Effector CD8-positive, alpha-beta T cell (primary cell): ENCODE results near the gene SLC28A1.
A peak's percentile ranks its signal among the peaks of the same experiment; 100 is the strongest.
"Not testable (repeated sequence)": the region's sequence is repeated elsewhere in the genome, so short reads cannot be mapped to it uniquely, and the experiment has no call there.

Source experiments
- DNase-seq: peaks from one replicate; lab custom pipeline; 2025; lab: John Stamatoyannopoulos, UW

Gene SLC28A1

GRCh38 chr15:84969257-84969656, 84.8 kb downstream of the SLC28A1 start:
- DNase-seq = no peak

GRCh38 chr15:84970843-84971242, 86.4 kb downstream of the SLC28A1 start:
- no peak for DNase-seq

GRCh38 chr15:84973492-84974460, 89.3 kb downstream of the SLC28A1 start:
- DNase-seq = no peak

GRCh38 chr15:84975871-84976351, 91.4 kb downstream of the SLC28A1 start:
- no peak for DNase-seq

- no peak for DNase-seq
Measured at GRCh38 chr15:84976746-84977345, 92.4 kb downstream of the SLC28A1 start.

- DNase-seq = no peak
Measured at GRCh38 chr15:84979651-84980050, 95.2 kb downstream of the SLC28A1 start.

- DNase-seq = peak; percentile 85
Measured at GRCh38 chr15:84980196-84981053, 96.0 kb downstream of the SLC28A1 start.

- DNase-seq = peak; percentile 91
Measured at GRCh38 chr15:84981054-84981710, 96.7 kb downstream of the SLC28A1 start.

GRCh38 chr15:84981711-84982300, 97.3 kb downstream of the SLC28A1 start, which contains the start of gene PDE8A:
PDE8A (plus strand) TSS chr15:84981856; CDS start chr15:84982163, 307 bp downstream.
- DNase-seq = peak; percentile 49

GRCh38 chr15:84982301-84982920, 97.9 kb downstream of the SLC28A1 start:
- peak; percentile 39 for DNase-seq

- DNase-seq = no peak
Measured at GRCh38 chr15:84983294-84983693, 98.8 kb downstream of the SLC28A1 start.

GRCh38 chr15:84983711-84984110, 99.2 kb downstream of the SLC28A1 start:
- no peak for DNase-seq

GRCh38 chr15:84985158-84985557, 100.7 kb downstream of the SLC28A1 start:
- DNase-seq = no peak

GRCh38 chr15:84987351-84987750, 102.9 kb downstream of the SLC28A1 start:
- DNase-seq = not testable (repeated sequence)

- no peak for DNase-seq
Measured at GRCh38 chr15:84987949-84988624, 103.6 kb downstream of the SLC28A1 start.

- no peak for DNase-seq
Measured at GRCh38 chr15:84988909-84989644, 104.6 kb downstream of the SLC28A1 start.

- no peak for DNase-seq
Measured at GRCh38 chr15:84990507-84990906, 106.0 kb downstream of the SLC28A1 start.

- no peak for DNase-seq
Measured at GRCh38 chr15:84991014-84991712, 106.7 kb downstream of the SLC28A1 start.
